Liver (tissue), 9 donors: ENCODE results near the gene ITFG1. TPM values are rescaled to one million over a fixed set of nuclear protein-coding genes. Genes with fewer than 3 reads are reported as not detected.
"Not testable (repeated sequence)": the region's sequence is repeated elsewhere in the genome, so short reads cannot be mapped to it uniquely, and the experiment has no call there.

Source experiments
- DNase-seq: peaks from one replicate; pipeline ENCODE4 v3.0.0-alpha.2; 2017; ENCODE audit warnings: low spot score
- H3K27ac ChIP-seq, 2 donors: one replicate each; pipeline ENCODE4 v1.7.0; 2013; ENCODE audit warnings: inconsistent platforms in 2 of 2, low read length in 2 of 2, control low read depth in 1 of 2, low read depth in 1 of 2, mild to moderate bottlenecking in 1 of 2
- H3K27me3 ChIP-seq, 4 donors: one replicate each; pipeline versions ENCODE4 v1.6.1 to v1.7.0; 2013; ENCODE audit warnings: low read length in 3 of 4, inconsistent platforms in 1 of 4, mild to moderate bottlenecking in 1 of 4, moderate library complexity in 1 of 4; ENCODE audit not compliant: control insufficient read depth in 4 of 4, insufficient read depth in 4 of 4
- H3K36me3 ChIP-seq, 4 donors: one replicate each; pipeline versions ENCODE4 v1.6.1 to v1.7.0; 2013; ENCODE audit warnings: low read length in 3 of 4, mild to moderate bottlenecking in 3 of 4, low read depth in 1 of 4, moderate library complexity in 1 of 4; ENCODE audit not compliant: control insufficient read depth in 4 of 4, insufficient read depth in 3 of 4
- H3K4me1 ChIP-seq, 4 donors: one replicate each; pipeline versions ENCODE4 v1.6.1 to v1.7.0; 2013; ENCODE audit warnings: low read length in 3 of 4, mild to moderate bottlenecking in 3 of 4, moderate library complexity in 1 of 4; ENCODE audit not compliant: control insufficient read depth in 4 of 4, insufficient read depth in 4 of 4
- H3K4me3 ChIP-seq, 3 donors: one replicate each; pipeline versions ENCODE4 v1.6.1 to v1.7.0; 2013; ENCODE audit warnings: low read length in 3 of 3, control low read depth in 1 of 3, low read depth in 1 of 3, mild to moderate bottlenecking in 1 of 3
- H3K9ac ChIP-seq, 2 donors: one replicate each; pipeline ENCODE4 v1.7.0; 2013; ENCODE audit warnings: low read length in 2 of 2, mild to moderate bottlenecking in 2 of 2, moderate library complexity in 2 of 2, control low read depth in 1 of 2, low read depth in 1 of 2
- H3K9me3 ChIP-seq, 4 donors: one replicate each; pipeline versions ENCODE4 v1.6.1 to v1.7.0; 2013; ENCODE audit warnings: low read length in 3 of 4; ENCODE audit not compliant: control insufficient read depth in 4 of 4
- CTCF ChIP-seq: fragments of 150-350 bp; IDR thresholded peaks from 2 replicates; pipeline ENCODE4 v1.5.1; 2017; ENCODE audit warnings: improper control_type of control experiment, low read depth, low read length; ENCODE audit not compliant: missing input control
- EGR1 ChIP-seq, 2 donors: IDR thresholded peaks; 2 replicates each; pipeline ENCODE4 v1.6.1; 2016 to 2018; ENCODE audit warnings: antibody characterized with exemption in 2 of 2, low read depth in 2 of 2
- FOXA1 ChIP-seq: IDR thresholded peaks from 2 replicates; pipeline ENCODE4 v1.6.1; 2016; ENCODE audit warnings: antibody characterized with exemption
- HNF4A ChIP-seq, 2 donors: conservative IDR thresholded peaks; 2 replicates each; pipeline ENCODE4 v1.6.1; 2016; ENCODE audit warnings: antibody characterized with exemption in 2 of 2, mild to moderate bottlenecking in 2 of 2
- HNF4G ChIP-seq: IDR thresholded peaks from 2 replicates; pipeline ENCODE4 v1.6.1; 2016; ENCODE audit warnings: antibody characterized with exemption
- NR2F2 ChIP-seq: IDR thresholded peaks from 2 replicates; pipeline ENCODE4 v1.6.1; 2016; ENCODE audit warnings: antibody characterized with exemption
- REST ChIP-seq: IDR thresholded peaks from 2 replicates; pipeline ENCODE4 v1.6.1; 2016; ENCODE audit warnings: antibody characterized with exemption, mild to moderate bottlenecking
- RXRA ChIP-seq, 2 donors: IDR thresholded peaks; 2 replicates each; pipeline ENCODE4 v1.6.1; 2017 to 2018; ENCODE audit warnings: antibody characterized with exemption in 2 of 2, mild to moderate bottlenecking in 1 of 2
- TAF1 ChIP-seq: conservative IDR thresholded peaks from 2 replicates; pipeline ENCODE4 v1.6.1; 2016; ENCODE audit warnings: antibody characterized with exemption, mild to moderate bottlenecking
- YY1 ChIP-seq: IDR thresholded peaks from 2 replicates; pipeline ENCODE4 v1.6.1; 2016; ENCODE audit warnings: antibody characterized with exemption, mild to moderate bottlenecking
- ZBTB33 ChIP-seq: IDR thresholded peaks from 2 replicates; pipeline ENCODE4 v1.6.1; 2016; ENCODE audit warnings: antibody characterized with exemption
- WGBS: extraction: QIAGEN DNeasy Blood & Tissue Kit; methylation state at CpG from one replicate; pipeline ENCODE4 v1.1.7; 2013; 5-methylcytosine and 5-hydroxymethylcytosine counted together
- polyA plus RNA-seq, 2 donors: library from polyadenylated mRNA; stranded (reverse) in 1 of 2; unstranded in 1 of 2; fragments of 200-250 nt in 1 of 2; fragments of >200 nt in 1 of 2; fragmentation: Nextera tagmentation in 1 of 2; extraction: Ambion mirVana in 1 of 2; gene quantifications; one replicate each; pipeline versions ENCODE4 v1.2.1 to v1.2.3, GENCODE V29; 2013 to 2015
- total RNA-seq, 2 donors: library from RNA; depleted of rRNA; stranded (reverse); fragments of >200 nt; gene quantifications; one replicate each; pipeline ENCODE4 v1.2.3, GENCODE V29; 2014
- TF ChIP-seq, protein P1 (sequence below): IDR thresholded peaks from 2 replicates; pipeline ENCODE4 v1.6.1; 2016; ENCODE audit warnings: antibody characterized with exemption
- donor health status: healthy.
- donor health status: healthy.
- donor health status: healthy.
- donor health status: healthy.
- donor health status: healthy.

The ITFG1 gene
- total and polyA plus RNA-seq, 4 donors: 31.1 to 51.0 (median 36.5) TPM

GRCh38 chr16:47359478-47359877 is 101.4 kb downstream of the ITFG1 start (continued):
- TF ChIP-seq, protein P1, sequence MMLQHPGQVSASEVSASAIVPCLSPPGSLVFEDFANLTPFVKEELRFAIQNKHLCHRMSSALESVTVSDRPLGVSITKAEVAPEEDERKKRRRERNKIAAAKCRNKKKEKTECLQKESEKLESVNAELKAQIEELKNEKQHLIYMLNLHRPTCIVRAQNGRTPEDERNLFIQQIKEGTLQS: no peak

DNA sequence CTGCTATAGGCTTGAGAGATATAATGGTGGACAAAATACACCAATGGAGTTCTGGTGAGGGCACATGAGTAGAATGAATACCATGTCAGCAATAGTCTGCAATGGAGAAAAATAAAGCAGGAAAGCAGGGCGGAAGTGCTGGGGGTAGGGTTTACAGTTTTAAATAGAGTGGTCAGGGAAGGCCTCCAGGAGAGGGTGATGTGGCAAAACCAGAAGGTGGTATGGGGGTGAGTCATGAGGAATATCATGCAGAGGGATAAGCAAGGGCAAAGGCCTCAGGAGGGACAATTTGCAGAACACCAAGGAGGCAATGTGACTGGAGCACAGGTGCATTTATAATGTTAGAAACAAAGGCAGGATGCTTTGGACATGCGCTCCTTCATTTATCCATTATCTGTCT is 102.0 kb downstream of the ITFG1 start:
- Histone ChIP-seq H3K9ac (no peak overlapping the region), H3K4me1 (no peaks in the 10 kb centered on the region), H3K4me3 (no peak overlapping the region), H3K9me3 (no peaks in the 10 kb centered on the region), H3K36me3 (peaks cover 0 to 4% (median 0%) of the 10 kb centered on the region in 4 donors), H3K27ac (no peak overlapping the region), H3K27me3 (no peaks in the 10 kb centered on the region)
- TF ChIP-seq ZBTB33 (no peak), TAF1 (no peak), FOXA1 (no peak), HNF4G (no peak), EGR1 (IDR thresholded peaks at IDR 0.05; ENCODE audit: low read depth in 2 of 2) (no peak), NR2F2 (no peak), YY1 (no peak), RXRA (IDR thresholded peaks at IDR 0.05) (no peak), REST (no peak), HNF4A (conservative IDR thresholded peaks at IDR 0.05) (no peak), CTCF (no peak)
- DNase-seq: no peak
- 94% methylated on average over 2 of the region's 2 CpGs for WGBS

GRCh38 chr16:47349029-47349428 is 111.8 kb downstream of the ITFG1 start:
- not testable (repeated sequence) for H3K4me1 ChIP-seq, DNase-seq, H3K4me3 ChIP-seq, H3K9me3 ChIP-seq, H3K27me3 ChIP-seq, H3K9ac ChIP-seq, H3K36me3 ChIP-seq, H3K27ac ChIP-seq
- WGBS: 98% methylated on average over 2 of the region's 2 CpGs

GRCh38 chr16:47347021-47347696 is 113.7 kb downstream of the ITFG1 start:
- H3K4me3 ChIP-seq, H3K36me3 ChIP-seq, H3K27me3 ChIP-seq, H3K4me1 ChIP-seq, DNase-seq, H3K9me3 ChIP-seq, H3K27ac ChIP-seq, H3K9ac ChIP-seq: not testable (repeated sequence)
- 98% methylated on average over 23 of the region's 23 CpGs for WGBS
